A673 (cell line): ENCODE measurements around the gene SPATS2. TPM values are rescaled to one million over a fixed set of nuclear protein-coding genes. Genes with fewer than 3 reads are reported as not detected.

Experiments
- BruUV-seq: library from RNA; stranded (reverse); fragments of 400-500 nt; replicated peaks from 2 replicates; lab custom pipeline; 2021; lab: Mats Ljungman, UMichigan
- CTCF ChIA-PET: fragments of 300-600 bp; sonication (Branson Sonifier 250); formaldehyde crosslinking; loops from one replicate; lab custom pipeline; 2022; ENCODE audit warnings: antibody characterized with exemption; lab: Charles Lee
- POLR2A ChIA-PET: fragments of 300-600 bp; sonication (Branson Sonifier 250); formaldehyde crosslinking; loops from one replicate; lab custom pipeline; 2022; ENCODE audit warnings: antibody characterized with exemption; ENCODE audit not compliant: low non-redundant PET; lab: Charles Lee
- DNase-seq: peaks from one replicate; pipeline ENCODE4 v3.0.0-alpha.2; 2015; ENCODE audit warnings: low spot score
- H3K27ac ChIP-seq: fragments of 200-600 bp; sonication (generic); 2 replicates; pipeline ENCODE4 v1.5.1; 2016; ENCODE audit warnings: mixed run types, low read depth, mild to moderate bottlenecking, mixed read lengths, antibody characterized with exemption, low read length; ENCODE audit not compliant: poor library complexity, severe bottlenecking
- H3K27me3 ChIP-seq: fragments of 200-600 bp; sonication (generic); replicated peaks from 2 replicates; pipeline ENCODE4 v1.6.1; 2017; ENCODE audit warnings: mixed run types, low read depth, mild to moderate bottlenecking, mixed read lengths, antibody characterized with exemption, low read length; ENCODE audit not compliant: insufficient read depth, poor library complexity
- H3K36me3 ChIP-seq: fragments of 200-600 bp; sonication (generic); 2 replicates; pipeline ENCODE4 v1.6.1; 2016; ENCODE audit warnings: mixed run types, mild to moderate bottlenecking, mixed read lengths, antibody characterized with exemption, low read length; ENCODE audit not compliant: insufficient read depth, poor library complexity, severe bottlenecking
- H3K4me1 ChIP-seq: fragments of 200-600 bp; sonication (generic); 2 replicates; pipeline ENCODE4 v1.6.1; 2017; ENCODE audit warnings: mixed run types, mild to moderate bottlenecking, mixed read lengths, antibody characterized with exemption, low read length; ENCODE audit not compliant: insufficient read depth, poor library complexity, severe bottlenecking
- H3K4me3 ChIP-seq: fragments of 200-600 bp; sonication (generic); 2 replicates; pipeline ENCODE4 v1.5.1; 2016; ENCODE audit warnings: low read depth, mixed run types, mild to moderate bottlenecking, mixed read lengths, low read length; ENCODE audit not compliant: poor library complexity, severe bottlenecking
- H3K9me3 ChIP-seq: fragments of 200-600 bp; sonication (generic); 2 replicates; pipeline ENCODE4 v1.6.1; 2016; ENCODE audit warnings: mixed run types, low read depth, mild to moderate bottlenecking, mixed read lengths, antibody characterized with exemption, low read length; ENCODE audit not compliant: poor library complexity, severe bottlenecking
- EZH2 ChIP-seq: fragments of 200-600 bp; sonication (generic); IDR thresholded peaks from 2 replicates; pipeline ENCODE4 v1.6.1; 2017; ENCODE audit warnings: borderline replicate concordance, low read depth, mild to moderate bottlenecking, mixed read lengths, antibody characterized with exemption, low read length; ENCODE audit not compliant: poor library complexity, severe bottlenecking
- intact Hi-C: fragments of 100-400 bp; cut with micrococcal nuclease; formaldehyde crosslinking; loops from one replicate; pipeline ENCODE4 v1.10.0; 2022; ENCODE audit not compliant: unreplicated experiment
- total RNA-seq: library from RNA; stranded (reverse); gene quantifications from 2 replicates; pipeline ENCODE4 v1.2.3, GENCODE V29; 2021
- TF ChIP-seq, protein P1 (sequence below): fragments of 300-800, 200-600 bp; sonication (generic); conservative IDR thresholded peaks from 2 replicates; pipeline ENCODE4 v1.5.1; 2017; ENCODE audit warnings: low read depth, mild to moderate bottlenecking, antibody characterized with exemption, low read length, moderate library complexity, mixed read lengths

SPATS2 gene
- total RNA-seq, 1 experiment from 2014 or later, result 82.8 TPM

DNA sequence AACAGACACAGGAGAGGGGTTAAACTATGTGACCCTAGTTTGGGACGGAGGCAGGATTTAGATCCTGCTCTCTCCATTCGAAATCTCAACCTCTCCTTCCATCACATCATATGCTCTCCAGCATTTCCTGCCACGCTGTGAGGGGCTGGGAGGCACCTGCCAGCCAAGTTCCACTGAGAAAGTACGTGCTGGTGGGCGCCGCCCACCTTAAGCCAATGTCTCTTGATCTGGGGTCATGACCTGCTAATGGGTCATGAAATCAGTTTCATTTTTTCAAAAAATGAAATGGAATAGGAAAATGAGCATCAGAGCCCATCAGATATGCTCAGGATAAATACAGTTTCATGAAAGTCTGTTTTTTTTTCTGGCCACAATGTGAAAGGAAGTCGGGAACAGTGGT, 193.4 kb downstream of the SPATS2 start:
- DNase-seq, result no peak
- intact Hi-C loops, result no loop called here
- H3K36me3 ChIP-seq, result peaks cover 76% of the 10 kb centered on the region
- no TSS peak for BruUV-seq
- no peaks in the 10 kb centered on the region for H3K27me3 ChIP-seq
- H3K9me3 ChIP-seq, result no peaks in the 10 kb centered on the region
- no peak for TF ChIP-seq EZH2
- TF ChIP-seq, protein P1, sequence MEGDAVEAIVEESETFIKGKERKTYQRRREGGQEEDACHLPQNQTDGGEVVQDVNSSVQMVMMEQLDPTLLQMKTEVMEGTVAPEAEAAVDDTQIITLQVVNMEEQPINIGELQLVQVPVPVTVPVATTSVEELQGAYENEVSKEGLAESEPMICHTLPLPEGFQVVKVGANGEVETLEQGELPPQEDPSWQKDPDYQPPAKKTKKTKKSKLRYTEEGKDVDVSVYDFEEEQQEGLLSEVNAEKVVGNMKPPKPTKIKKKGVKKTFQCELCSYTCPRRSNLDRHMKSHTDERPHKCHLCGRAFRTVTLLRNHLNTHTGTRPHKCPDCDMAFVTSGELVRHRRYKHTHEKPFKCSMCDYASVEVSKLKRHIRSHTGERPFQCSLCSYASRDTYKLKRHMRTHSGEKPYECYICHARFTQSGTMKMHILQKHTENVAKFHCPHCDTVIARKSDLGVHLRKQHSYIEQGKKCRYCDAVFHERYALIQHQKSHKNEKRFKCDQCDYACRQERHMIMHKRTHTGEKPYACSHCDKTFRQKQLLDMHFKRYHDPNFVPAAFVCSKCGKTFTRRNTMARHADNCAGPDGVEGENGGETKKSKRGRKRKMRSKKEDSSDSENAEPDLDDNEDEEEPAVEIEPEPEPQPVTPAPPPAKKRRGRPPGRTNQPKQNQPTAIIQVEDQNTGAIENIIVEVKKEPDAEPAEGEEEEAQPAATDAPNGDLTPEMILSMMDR, result no peak
- POLR2A ChIA-PET, result interaction anchor here (0.7 kb wide), 1 partner anchor 123 kb away, joined by 3 read pairs; no protein-coding TSS in a partner anchor
- CTCF ChIA-PET, result no interaction called here
- no peak overlapping the region for H3K4me3 ChIP-seq
- no peaks in the 10 kb centered on the region for H3K4me1 ChIP-seq
- no peak overlapping the region for H3K27ac ChIP-seq

- Histone ChIP-seq H3K27me3 (no peaks in the 10 kb centered on the region), H3K4me3 (no peak overlapping the region), H3K27ac (no peak overlapping the region), H3K36me3 (peaks cover 80% of the 10 kb centered on the region), H3K4me1 (peaks cover 8% of the 10 kb centered on the region), H3K9me3 (no peaks in the 10 kb centered on the region)
- ChIA-PET CTCF (no interaction called here), POLR2A (no interaction called here)
- no TSS peak for BruUV-seq
- intact Hi-C loops, result no loop called here
- TF ChIP-seq EZH2, result no peak
- TF ChIP-seq, protein P1, result no peak
- DNase-seq, result no peak
Observed at GRCh38 chr12:49562233-49562632, 195.0 kb downstream of the SPATS2 start.

- Histone ChIP-seq H3K4me3 (no peak overlapping the region), H3K27ac (no peak overlapping the region), H3K27me3 (no peaks in the 10 kb centered on the region), H3K9me3 (no peaks in the 10 kb centered on the region), H3K36me3 (peaks cover 80% of the 10 kb centered on the region), H3K4me1 (peaks cover 8% of the 10 kb centered on the region)
- intact Hi-C loops, result no loop called here
- ChIA-PET CTCF (no interaction called here), POLR2A (no interaction called here)
- no TSS peak for BruUV-seq
- no peak for TF ChIP-seq EZH2
- TF ChIP-seq, protein P1, result no peak
- DNase-seq, result no peak
Observed at GRCh38 chr12:49562831-49563230, 195.6 kb downstream of the SPATS2 start.
